ENCODE measurements around the gene KNCN. TPM values are rescaled to one million over a fixed set of nuclear protein-coding genes. Genes with fewer than 3 reads are reported as not detected.

The KNCN gene
- total RNA-seq, 4 donors from 2014 or later: not detected

DNA sequence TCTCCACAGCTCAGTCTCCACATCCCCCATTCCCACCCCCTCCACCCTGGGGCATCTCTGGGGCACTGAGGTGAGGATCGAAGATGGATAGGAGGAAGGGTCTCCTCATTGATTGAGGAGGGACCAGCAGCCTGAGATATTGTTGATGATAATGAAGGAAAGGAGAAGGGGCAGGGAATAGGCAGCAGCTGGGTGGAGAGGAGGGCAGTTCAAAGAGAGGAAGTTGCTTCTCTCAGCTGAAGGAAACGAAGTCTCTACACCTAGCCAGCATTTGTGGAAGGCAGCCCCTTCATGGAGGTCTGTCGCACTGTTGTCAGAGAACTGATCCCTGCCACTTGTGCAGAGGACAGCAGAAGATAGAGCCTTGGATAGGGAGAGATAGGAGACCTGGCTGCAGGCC, 5.7 kb downstream of the KNCN start:
- H3K9me3 ChIP-seq: no peaks in the 10 kb centered on the region
- intact Hi-C loops (cut with DNase I): no loop called here
- H3K36me3 ChIP-seq: no peaks in the 10 kb centered on the region
- no peak for DNase-seq (ENCODE audit: extremely low spot score)
- peaks cover 0 to 59% (median 13%) of the 10 kb centered on the region in 4 donors for H3K27me3 ChIP-seq
- H3K4me3 ChIP-seq: no peak overlapping the region
- WGBS: 70% methylated on average over 3 of the region's 3 CpGs
- H3K4me1 ChIP-seq: peaks cover 5 to 24% (median 20%) of the 10 kb centered on the region in 4 donors
- TF ChIP-seq CTCF (IDR thresholded peaks at IDR 0.05) (no peak), POLR2AphosphoS5 (IDR thresholded peaks at IDR 0.05) (no peak), EP300 (IDR thresholded peaks at IDR 0.05) (no peak), POLR2A (IDR thresholded peaks at IDR 0.05; ENCODE audit: low read depth) (no peak)
- no peak overlapping the region for H3K27ac ChIP-seq (replicated peaks in 1 of 4)

DNA sequence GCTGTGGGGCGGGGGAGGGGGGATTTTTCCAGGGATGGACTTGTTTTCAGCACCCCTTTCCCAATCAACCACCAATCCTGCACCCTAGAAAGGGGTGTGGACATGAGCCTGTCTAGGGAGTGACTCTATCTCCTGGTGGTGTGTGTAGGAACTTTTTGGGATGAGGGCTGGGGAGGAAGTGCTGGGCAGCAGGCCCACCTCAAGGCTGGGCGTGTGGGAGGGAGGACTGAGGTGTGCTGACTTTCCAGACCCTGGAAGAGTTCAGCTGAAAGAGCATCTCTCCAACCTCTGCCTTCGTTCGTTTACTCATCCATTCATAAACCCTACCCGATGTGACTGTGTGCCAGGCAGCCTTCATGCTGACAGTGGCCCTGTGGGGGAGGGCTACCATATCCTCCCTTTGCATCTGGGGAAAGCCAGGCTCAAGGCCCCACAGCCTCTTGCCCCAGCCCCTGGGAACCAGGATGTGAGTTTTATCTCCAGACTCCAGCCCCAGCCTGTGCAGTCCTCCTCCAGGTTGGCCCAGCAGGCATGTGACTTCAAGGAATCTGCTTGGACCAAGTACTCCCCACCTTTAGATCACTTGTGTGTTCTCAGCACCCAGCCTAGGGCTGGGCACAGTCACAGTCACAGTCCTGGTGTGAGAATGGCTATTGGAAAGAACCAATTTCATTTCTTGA, 6.7 kb downstream of the KNCN start:
- 88% methylated on average over 3 of the region's 5 CpGs for WGBS
- intact Hi-C loops (cut with DNase I): no loop called here
- TF ChIP-seq POLR2A (IDR thresholded peaks at IDR 0.05; ENCODE audit: low read depth) (no peak), CTCF (IDR thresholded peaks at IDR 0.05) (no peak), EP300 (IDR thresholded peaks at IDR 0.05) (no peak), POLR2AphosphoS5 (IDR thresholded peaks at IDR 0.05) (no peak)
- Histone ChIP-seq H3K9me3 (no peaks in the 10 kb centered on the region), H3K4me1 (peaks cover 5 to 19% (median 17%) of the 10 kb centered on the region in 4 donors), H3K4me3 (peak overlapping the region in 1 of 4 donors; percentile 25), H3K27ac (replicated peaks in 1 of 4) (no peak overlapping the region), H3K27me3 (peaks cover 0 to 59% (median 13%) of the 10 kb centered on the region in 4 donors), H3K36me3 (no peaks in the 10 kb centered on the region)
- DNase-seq (ENCODE audit: extremely low spot score): no peak

DNA sequence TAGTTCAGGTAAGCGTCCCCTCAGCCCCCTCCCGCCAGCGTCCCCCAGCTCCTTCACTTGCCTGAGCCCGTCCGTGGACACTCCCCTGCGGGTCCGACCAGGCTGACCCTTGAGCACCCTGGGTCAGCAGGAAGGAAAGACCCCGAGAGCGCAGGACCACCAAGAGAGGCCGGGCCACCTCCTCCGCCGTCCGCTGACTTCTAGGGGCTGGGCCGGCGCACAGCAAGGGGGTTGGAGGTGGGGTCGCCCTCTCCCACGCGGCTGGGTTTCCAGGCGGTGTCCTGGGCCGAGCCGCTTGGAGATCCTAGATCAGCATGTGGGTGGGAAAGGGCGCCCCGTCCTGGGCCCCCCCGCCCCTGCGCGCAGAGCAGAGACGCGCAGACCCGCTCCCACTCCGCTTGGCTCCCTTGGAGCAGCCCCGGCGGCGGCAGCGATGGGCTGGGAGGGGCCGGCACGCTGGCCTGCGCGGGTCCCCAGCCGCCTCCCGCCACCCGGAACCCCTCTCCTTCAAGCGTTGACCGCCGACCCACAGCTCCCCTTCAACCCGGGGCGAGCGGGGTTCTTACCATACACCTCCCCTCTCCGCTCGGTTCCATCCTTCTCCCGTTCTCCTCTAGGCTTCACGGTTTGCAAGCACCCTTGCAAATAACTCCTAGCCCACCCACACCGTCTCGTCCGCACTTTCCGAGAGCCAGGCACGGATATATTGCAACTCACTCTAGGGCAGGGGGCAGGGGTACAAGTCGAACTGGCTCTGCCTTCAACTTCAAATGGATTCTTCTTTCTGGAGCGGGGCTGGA, 7.5 kb downstream of the KNCN start:
- peaks cover 0 to 59% (median 13%) of the 10 kb centered on the region in 4 donors for H3K27me3 ChIP-seq
- no peaks in the 10 kb centered on the region for H3K9me3 ChIP-seq
- DNase-seq (ENCODE audit: extremely low spot score): no peak
- peak overlapping the region in 3 of 4 donors; percentile 16 to 33 (median 25) for H3K4me3 ChIP-seq
- TF ChIP-seq POLR2AphosphoS5 (IDR thresholded peaks at IDR 0.05): no peak
- TF ChIP-seq POLR2A (IDR thresholded peaks at IDR 0.05; ENCODE audit: low read depth): no peak
- no peak for TF ChIP-seq CTCF (IDR thresholded peaks at IDR 0.05)
- no peak for TF ChIP-seq EP300 (IDR thresholded peaks at IDR 0.05)
- peaks cover 5 to 14% (median 11%) of the 10 kb centered on the region in 4 donors for H3K4me1 ChIP-seq
- intact Hi-C loops (cut with DNase I): no loop called here
- 21% methylated on average over 28 of the region's 58 CpGs for WGBS
- no peak overlapping the region for H3K27ac ChIP-seq (replicated peaks in 1 of 4)
- H3K36me3 ChIP-seq: no peaks in the 10 kb centered on the region

DNA sequence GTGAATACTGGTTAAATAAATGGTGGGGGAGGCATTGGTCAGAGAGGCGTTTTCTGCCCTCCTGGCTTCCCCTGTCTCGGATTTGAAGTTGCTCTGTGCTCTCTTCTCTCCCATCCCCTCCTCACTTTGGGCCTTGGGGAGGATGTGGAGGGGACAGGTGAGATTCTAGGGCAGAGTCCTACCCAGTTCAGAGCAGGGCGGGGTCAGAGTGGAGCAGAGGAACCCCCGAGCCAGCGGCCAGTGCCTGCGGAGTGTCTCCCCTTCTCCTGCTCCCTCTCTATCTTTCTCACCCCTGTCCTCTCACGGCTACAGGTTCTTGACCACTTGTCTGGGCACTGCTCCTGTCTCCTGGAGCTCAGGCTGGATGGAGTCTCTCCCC, 8.1 kb downstream of the KNCN start:
- H3K4me3 ChIP-seq: no peak overlapping the region
- TF ChIP-seq POLR2A (IDR thresholded peaks at IDR 0.05; ENCODE audit: low read depth) (no peak), EP300 (IDR thresholded peaks at IDR 0.05) (no peak), POLR2AphosphoS5 (IDR thresholded peaks at IDR 0.05) (no peak), CTCF (IDR thresholded peaks at IDR 0.05) (no peak)
- no peaks in the 10 kb centered on the region for H3K9me3 ChIP-seq
- H3K27me3 ChIP-seq: peaks cover 0 to 59% (median 13%) of the 10 kb centered on the region in 4 donors
- peaks cover 5 to 14% (median 11%) of the 10 kb centered on the region in 4 donors for H3K4me1 ChIP-seq
- no peak overlapping the region for H3K27ac ChIP-seq (replicated peaks in 1 of 4)
- H3K36me3 ChIP-seq: no peaks in the 10 kb centered on the region
- DNase-seq (ENCODE audit: extremely low spot score): no peak
- 56% methylated on average over 5 of the region's 7 CpGs for WGBS
- intact Hi-C loops (cut with DNase I): no loop called here
